ENCODE data around the gene GDPD3. TPM values are rescaled to one million over a fixed set of nuclear protein-coding genes. Genes with fewer than 3 reads are reported as not detected.
A peak's percentile ranks its signal among the peaks of the same experiment; 100 is the strongest.

The GDPD3 gene
- total and polyA plus RNA-seq, 2 of the 13 experiments (the other 11 are each of a cell fraction or from before 2014, with no cell fraction given) = 18.7 to 20.6 TPM

DNA sequence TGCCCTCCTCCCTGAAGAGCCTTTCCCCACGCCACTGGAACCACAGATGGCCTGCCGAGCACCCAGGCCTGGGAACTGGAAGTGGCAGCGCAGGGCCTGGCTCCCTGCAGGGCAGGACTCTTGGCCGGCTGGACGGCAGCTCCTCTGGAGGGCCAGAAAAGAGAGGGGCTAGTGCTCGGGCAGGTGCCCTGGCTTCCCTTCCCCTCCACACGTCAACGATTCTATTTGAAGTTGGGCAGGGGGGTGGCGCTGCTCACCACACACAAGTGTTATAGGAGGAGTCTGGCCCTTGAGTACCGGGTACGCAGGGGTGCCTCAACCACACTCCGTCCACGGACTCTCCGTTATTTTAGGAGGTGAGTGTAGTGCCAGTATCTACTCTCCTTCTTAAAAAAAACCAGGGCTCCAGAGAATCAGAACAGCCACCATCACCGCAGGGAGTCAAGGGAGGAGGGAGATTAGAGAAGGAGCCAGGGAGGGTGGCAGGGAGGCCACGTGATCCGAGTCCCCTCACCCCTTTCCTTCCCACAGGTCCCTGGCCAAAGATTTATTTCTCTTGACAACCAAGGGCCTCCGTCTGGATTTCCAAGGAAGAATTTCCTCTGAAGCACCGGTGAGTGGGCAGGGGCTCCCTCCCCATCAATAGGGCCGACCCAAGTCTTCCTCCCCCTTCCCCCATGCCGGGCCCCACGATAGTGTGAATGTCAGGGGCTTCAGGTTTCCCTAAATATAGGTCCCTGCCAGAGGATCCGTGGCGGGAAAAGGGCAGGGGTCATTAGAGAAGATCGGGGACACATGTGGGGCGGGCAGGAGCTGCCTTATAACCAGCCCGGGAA, 49.2 kb downstream of the GDPD3 start (continued):
- TF ChIP-seq, protein P1, sequence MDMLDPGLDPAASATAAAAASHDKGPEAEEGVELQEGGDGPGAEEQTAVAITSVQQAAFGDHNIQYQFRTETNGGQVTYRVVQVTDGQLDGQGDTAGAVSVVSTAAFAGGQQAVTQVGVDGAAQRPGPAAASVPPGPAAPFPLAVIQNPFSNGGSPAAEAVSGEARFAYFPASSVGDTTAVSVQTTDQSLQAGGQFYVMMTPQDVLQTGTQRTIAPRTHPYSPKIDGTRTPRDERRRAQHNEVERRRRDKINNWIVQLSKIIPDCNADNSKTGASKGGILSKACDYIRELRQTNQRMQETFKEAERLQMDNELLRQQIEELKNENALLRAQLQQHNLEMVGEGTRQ (IDR thresholded peaks at IDR 0.05; ENCODE audit: low read depth, low read length) = peak; percentile 67
- TF ChIP-seq, protein P1 (CRISPR knock-in tag; IDR thresholded peaks at IDR 0.05; ENCODE audit: borderline replicate concordance) = peak; percentile 87; the same call in 1 of the 2 replicates
- no peak for TF ChIP-seq ZNF138 (CRISPR knock-in tag; IDR thresholded peaks at IDR 0.05; ENCODE audit: low read depth)
- no peak for TF ChIP-seq ZNF251 (CRISPR knock-in tag; IDR thresholded peaks at IDR 0.05)
- TF ChIP-seq, protein P2, sequence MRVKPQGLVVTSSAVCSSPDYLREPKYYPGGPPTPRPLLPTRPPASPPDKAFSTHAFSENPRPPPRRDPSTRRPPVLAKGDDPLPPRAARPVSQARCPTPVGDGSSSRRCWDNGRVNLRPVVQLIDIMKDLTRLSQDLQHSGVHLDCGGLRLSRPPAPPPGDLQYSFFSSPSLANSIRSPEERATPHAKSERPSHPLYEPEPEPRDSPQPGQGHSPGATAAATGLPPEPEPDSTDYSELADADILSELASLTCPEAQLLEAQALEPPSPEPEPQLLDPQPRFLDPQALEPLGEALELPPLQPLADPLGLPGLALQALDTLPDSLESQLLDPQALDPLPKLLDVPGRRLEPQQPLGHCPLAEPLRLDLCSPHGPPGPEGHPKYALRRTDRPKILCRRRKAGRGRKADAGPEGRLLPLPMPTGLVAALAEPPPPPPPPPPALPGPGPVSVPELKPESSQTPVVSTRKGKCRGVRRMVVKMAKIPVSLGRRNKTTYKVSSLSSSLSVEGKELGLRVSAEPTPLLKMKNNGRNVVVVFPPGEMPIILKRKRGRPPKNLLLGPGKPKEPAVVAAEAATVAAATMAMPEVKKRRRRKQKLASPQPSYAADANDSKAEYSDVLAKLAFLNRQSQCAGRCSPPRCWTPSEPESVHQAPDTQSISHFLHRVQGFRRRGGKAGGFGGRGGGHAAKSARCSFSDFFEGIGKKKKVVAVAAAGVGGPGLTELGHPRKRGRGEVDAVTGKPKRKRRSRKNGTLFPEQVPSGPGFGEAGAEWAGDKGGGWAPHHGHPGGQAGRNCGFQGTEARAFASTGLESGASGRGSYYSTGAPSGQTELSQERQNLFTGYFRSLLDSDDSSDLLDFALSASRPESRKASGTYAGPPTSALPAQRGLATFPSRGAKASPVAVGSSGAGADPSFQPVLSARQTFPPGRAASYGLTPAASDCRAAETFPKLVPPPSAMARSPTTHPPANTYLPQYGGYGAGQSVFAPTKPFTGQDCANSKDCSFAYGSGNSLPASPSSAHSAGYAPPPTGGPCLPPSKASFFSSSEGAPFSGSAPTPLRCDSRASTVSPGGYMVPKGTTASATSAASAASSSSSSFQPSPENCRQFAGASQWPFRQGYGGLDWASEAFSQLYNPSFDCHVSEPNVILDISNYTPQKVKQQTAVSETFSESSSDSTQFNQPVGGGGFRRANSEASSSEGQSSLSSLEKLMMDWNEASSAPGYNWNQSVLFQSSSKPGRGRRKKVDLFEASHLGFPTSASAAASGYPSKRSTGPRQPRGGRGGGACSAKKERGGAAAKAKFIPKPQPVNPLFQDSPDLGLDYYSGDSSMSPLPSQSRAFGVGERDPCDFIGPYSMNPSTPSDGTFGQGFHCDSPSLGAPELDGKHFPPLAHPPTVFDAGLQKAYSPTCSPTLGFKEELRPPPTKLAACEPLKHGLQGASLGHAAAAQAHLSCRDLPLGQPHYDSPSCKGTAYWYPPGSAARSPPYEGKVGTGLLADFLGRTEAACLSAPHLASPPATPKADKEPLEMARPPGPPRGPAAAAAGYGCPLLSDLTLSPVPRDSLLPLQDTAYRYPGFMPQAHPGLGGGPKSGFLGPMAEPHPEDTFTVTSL (CRISPR knock-in tag; IDR thresholded peaks at IDR 0.05; ENCODE audit: borderline replicate concordance) = no peak
- peak; percentile 73 for TF ChIP-seq HNRNPK (IDR thresholded peaks at IDR 0.05; ENCODE audit: low read depth, low read length, poor library complexity, severe bottlenecking)
- TF ChIP-seq MTA3 (CRISPR knock-in tag; IDR thresholded peaks at IDR 0.05) = no peak
- TF ChIP-seq, protein P3, sequence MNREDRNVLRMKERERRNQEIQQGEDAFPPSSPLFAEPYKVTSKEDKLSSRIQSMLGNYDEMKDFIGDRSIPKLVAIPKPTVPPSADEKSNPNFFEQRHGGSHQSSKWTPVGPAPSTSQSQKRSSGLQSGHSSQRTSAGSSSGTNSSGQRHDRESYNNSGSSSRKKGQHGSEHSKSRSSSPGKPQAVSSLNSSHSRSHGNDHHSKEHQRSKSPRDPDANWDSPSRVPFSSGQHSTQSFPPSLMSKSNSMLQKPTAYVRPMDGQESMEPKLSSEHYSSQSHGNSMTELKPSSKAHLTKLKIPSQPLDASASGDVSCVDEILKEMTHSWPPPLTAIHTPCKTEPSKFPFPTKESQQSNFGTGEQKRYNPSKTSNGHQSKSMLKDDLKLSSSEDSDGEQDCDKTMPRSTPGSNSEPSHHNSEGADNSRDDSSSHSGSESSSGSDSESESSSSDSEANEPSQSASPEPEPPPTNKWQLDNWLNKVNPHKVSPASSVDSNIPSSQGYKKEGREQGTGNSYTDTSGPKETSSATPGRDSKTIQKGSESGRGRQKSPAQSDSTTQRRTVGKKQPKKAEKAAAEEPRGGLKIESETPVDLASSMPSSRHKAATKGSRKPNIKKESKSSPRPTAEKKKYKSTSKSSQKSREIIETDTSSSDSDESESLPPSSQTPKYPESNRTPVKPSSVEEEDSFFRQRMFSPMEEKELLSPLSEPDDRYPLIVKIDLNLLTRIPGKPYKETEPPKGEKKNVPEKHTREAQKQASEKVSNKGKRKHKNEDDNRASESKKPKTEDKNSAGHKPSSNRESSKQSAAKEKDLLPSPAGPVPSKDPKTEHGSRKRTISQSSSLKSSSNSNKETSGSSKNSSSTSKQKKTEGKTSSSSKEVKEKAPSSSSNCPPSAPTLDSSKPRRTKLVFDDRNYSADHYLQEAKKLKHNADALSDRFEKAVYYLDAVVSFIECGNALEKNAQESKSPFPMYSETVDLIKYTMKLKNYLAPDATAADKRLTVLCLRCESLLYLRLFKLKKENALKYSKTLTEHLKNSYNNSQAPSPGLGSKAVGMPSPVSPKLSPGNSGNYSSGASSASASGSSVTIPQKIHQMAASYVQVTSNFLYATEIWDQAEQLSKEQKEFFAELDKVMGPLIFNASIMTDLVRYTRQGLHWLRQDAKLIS (CRISPR knock-in tag; IDR thresholded peaks at IDR 0.05) = 0 out of 2 replicates have a peak, but pooled peaks have one; percentile 42
- peak; percentile 10; the same call in 1 of the 2 replicates for TF ChIP-seq NAIF1 (CRISPR knock-in tag; IDR thresholded peaks at IDR 0.05; ENCODE audit: borderline replicate concordance)
- TF ChIP-seq, protein P4, sequence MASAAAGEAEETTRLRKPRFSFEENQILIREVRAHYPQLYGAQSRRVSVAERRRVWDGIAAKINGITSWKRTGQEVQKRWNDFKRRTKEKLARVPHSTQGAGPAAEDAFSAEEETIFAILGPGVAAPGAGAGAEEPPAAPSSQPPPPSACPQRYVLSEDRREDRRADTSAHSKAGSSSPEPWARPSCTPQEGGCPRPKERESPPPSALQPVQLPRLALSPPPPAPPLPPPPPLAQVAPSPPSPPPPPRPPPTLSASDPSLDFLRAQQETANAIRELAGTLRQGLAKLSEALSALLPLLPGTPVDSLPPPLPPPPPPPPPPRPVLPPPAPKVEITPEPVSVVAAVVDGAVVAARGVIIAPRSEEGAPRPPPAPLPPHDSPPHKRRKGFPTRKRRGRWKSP (CRISPR knock-in tag; IDR thresholded peaks at IDR 0.05) = peak; percentile 44; the same call in 1 of the 2 replicates
- TF ChIP-seq RFX1 (IDR thresholded peaks at IDR 0.05) = no peak
- TF ChIP-seq, protein P5, sequence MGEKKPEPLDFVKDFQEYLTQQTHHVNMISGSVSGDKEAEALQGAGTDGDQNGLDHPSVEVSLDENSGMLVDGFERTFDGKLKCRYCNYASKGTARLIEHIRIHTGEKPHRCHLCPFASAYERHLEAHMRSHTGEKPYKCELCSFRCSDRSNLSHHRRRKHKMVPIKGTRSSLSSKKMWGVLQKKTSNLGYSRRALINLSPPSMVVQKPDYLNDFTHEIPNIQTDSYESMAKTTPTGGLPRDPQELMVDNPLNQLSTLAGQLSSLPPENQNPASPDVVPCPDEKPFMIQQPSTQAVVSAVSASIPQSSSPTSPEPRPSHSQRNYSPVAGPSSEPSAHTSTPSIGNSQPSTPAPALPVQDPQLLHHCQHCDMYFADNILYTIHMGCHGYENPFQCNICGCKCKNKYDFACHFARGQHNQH (CRISPR knock-in tag; IDR thresholded peaks at IDR 0.05) = peak; percentile 70; the same call in 1 of the 2 replicates
- TF ChIP-seq CBX2 (IDR thresholded peaks at IDR 0.05; ENCODE audit: low read depth, low read length) = no peak
- TF ChIP-seq CBX2 (CRISPR knock-in tag; IDR thresholded peaks at IDR 0.05; ENCODE audit: low read depth) = no peak

Data from HepG2 (cell line).